GM18511 (cell line): ENCODE data around the gene POFUT2.
"Not testable (repeated sequence)": the region's sequence is repeated elsewhere in the genome, so short reads cannot be mapped to it uniquely, and the experiment has no call there.

ENCODE experiments used
- ATAC-seq: cut with Tn5 transposase; IDR thresholded peaks from one replicate; pipeline ENCODE4 v1.9.1; 2021; ENCODE audit warnings: mild to moderate bottlenecking, moderate library complexity; ENCODE audit not compliant: unreplicated experiment

POFUT2 gene

GRCh38 chr21:45326169-45326851 is 38.6 kb upstream of the POFUT2 start:
- ATAC-seq, result no peak

GRCh38 chr21:45325206-45326168 is 37.8 kb upstream of the POFUT2 start:
- ATAC-seq, result no peak

DNA sequence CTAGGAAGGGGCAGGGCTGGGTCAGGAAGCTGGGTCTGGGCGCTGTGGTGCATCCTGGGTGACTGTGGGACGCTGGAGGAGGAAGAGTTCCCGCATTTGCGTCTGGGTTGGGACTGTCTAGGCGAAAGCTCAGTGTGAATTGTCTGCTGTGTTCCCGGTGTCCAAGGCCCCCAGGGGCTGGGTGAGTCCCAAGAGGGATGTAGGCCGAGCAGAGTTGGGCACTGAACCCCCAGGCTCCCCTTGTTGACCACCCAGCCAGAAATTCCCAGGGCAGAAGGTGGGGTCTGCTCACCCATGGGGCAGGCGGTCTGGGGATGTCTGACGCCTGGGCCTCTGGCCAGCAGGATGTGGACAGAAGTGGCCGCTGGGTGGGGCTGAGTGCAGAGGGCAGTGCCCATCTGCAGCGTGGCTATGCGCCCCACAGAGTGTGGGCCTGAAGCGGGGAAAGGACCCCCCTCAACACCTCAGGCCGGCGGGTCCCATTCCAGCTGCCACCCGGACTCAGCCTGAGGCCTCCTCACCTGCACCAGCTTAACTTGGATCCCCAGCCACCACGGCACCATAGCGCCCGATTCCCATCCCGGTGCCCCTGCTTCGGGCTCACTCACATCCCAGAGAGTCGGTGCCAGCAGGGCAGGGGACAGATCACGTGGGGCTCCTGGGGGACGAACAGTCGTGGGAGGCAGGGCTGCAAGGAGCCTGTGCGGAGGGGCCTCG is 37.0 kb upstream of the POFUT2 start:
- ATAC-seq, result no peak

DNA sequence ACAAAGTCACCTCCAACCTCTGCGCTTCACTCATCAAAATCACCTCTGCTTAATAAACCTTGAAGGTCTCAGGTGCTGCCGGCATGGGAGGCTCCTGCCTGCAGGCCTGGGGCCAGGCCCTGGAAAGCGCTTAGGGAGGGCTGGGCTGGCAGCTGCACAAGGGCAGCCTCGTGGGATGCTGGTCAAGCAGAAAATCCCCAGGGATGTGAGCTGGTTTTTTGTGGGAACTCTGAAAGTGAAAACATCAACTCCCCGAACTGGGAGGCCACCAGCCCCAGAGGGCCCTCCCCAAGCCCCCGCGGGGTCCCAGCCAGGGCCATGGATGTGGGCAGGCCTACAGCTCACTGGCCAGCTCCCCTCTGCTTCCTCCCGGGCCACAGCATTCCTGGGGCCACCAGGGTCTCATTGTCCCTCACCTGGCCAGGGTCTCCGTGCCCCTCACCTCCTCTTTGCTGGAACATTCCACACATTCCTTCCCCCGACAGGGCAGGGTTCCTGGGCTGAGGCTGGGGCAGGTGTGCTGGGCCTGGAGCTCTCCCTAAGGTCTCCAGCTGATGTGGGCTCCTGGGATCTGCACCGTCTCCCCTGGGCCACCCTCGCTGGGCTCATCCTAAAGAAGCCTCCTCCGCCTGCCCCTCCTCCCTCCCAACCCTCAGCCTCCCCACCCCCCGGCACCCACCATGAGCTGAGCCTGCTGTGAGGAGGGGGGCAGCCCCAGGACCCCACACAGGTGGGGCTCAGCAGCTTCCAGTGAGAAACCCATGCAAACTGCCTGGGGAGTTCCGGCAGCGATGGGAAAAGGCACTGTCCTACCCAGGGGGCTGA is 36.0 kb upstream of the POFUT2 start:
- no peak for ATAC-seq

GRCh38 chr21:45322960-45323461 is 35.3 kb upstream of the POFUT2 start:
- ATAC-seq, result no peak

- ATAC-seq, result no peak
Observed at GRCh38 chr21:45322231-45322959, 34.7 kb upstream of the POFUT2 start.

- ATAC-seq, result no peak
Observed at GRCh38 chr21:45320261-45321025, 32.7 kb upstream of the POFUT2 start.

GRCh38 chr21:45319461-45320211 is 31.9 kb upstream of the POFUT2 start:
- no peak for ATAC-seq

GRCh38 chr21:45318556-45319404 is 31.1 kb upstream of the POFUT2 start:
- no peak for ATAC-seq

- no peak for ATAC-seq
Observed at GRCh38 chr21:45318146-45318555, 30.5 kb upstream of the POFUT2 start.

- ATAC-seq, result no peak
Observed at GRCh38 chr21:45317398-45318145, 29.9 kb upstream of the POFUT2 start.

GRCh38 chr21:45316871-45317397 is 29.2 kb upstream of the POFUT2 start:
- ATAC-seq, result no peak

DNA sequence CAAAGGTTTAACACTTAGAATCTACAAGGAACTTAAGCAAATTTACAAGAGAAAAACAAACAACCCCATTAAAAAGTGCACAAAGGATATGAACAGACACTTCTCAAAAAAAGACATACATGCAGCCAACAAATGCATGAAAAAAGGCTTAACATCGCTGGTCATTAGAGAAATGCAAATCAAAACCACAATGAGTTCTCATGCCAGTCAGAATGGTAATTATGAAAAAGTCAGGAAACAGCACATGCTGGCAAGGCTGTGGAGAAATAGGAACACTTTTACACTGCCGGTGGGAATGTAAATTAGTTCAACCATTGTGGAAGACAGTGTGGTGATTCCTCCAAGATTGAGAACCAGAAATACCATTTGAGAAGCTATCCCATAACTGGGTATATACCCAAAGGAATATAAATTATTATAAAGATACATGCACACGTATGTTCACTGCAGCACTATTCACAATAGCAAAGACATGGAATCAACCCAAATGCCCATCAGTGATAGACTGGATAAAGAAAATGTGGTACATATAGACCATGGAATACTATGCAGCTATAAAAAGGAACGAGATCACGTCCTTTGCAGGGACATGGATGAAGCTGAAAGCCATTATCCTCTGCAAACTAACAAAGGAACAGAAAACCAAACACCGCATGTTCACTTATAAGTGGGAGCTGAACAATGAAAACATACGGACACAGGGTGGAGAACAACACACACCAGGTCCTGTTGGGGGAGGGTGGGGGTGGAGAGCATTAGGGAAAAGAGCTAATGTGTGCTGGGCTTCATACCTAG is 28.2 kb upstream of the POFUT2 start:
- not testable (repeated sequence) for ATAC-seq

GRCh38 chr21:45313682-45314081 is 26.0 kb upstream of the POFUT2 start:
- ATAC-seq, result no peak

DNA sequence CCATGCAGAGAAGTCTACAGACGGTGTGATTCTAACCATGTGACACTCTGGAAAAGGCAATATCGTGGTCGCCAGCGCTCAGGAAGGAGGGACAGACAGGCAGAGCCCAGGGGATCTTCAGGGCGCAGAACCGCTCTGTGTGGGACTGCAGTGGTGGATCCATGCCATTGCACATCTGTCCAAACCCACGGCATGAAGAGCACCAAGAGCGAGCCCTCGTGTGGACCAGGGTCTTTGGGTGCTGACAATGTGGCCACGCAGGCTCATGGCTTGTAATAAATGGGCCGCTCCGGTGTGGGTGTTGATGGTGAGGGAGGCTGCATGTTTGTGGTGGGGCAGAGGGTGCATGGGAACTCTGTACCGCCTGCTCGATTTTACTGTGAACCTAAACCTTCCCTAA is 25.3 kb upstream of the POFUT2 start:
- no peak for ATAC-seq

DNA sequence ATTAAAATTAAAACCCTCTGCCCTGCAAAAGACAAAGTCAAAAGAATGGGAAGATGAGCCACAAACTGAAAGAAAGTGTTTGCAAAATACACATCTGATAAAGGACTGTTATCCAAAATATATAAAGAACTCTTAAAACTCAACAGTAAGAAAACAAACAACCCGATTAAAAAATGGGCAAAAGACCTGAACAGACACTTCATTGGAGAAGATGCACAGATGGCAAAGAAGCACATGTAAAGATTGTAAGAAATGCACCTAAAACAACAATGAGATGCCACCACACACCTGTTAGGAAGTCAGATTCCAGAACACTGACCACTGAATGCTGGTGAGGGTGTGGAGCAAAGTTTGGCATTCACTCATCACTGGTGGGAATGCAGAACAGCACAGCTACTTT is 24.6 kb upstream of the POFUT2 start:
- no peak for ATAC-seq
